ENCODE results near the gene BAD.
"Not testable (repeated sequence)": the region's sequence is repeated elsewhere in the genome, so short reads cannot be mapped to it uniquely, and the experiment has no call there.

The BAD gene

GRCh38 chr11:64321026-64321425, 36.6 kb upstream of the BAD start:
- H3K9ac ChIP-seq (ENCODE audit: low read depth, low read length), result no peak overlapping the region
- no peak overlapping the region for H3K4me3 ChIP-seq (ENCODE audit: low read length)
- peaks cover 11% of the 10 kb centered on the region for H3K4me1 ChIP-seq (ENCODE audit: control insufficient read depth, insufficient read depth, low read length)
- H3K4me2 ChIP-seq (ENCODE audit: low read length), result no peak overlapping the region
- H3K36me3 ChIP-seq (ENCODE audit: insufficient read depth, low read length), result peaks cover 25% of the 10 kb centered on the region
- H3K27me3 ChIP-seq (ENCODE audit: control insufficient read depth, insufficient read depth, low read length), result no peaks in the 10 kb centered on the region
- H3K9me3 ChIP-seq (replicated peaks; ENCODE audit: low read length), result no peaks in the 10 kb centered on the region

GRCh38 chr11:64320556-64320955, 36.1 kb upstream of the BAD start:
- Histone ChIP-seq H3K9me3 (replicated peaks; ENCODE audit: low read length) (no peaks in the 10 kb centered on the region), H3K9ac (ENCODE audit: low read depth, low read length) (no peak overlapping the region), H3K36me3 (ENCODE audit: insufficient read depth, low read length) (peaks cover 26% of the 10 kb centered on the region), H3K4me2 (ENCODE audit: low read length) (no peak overlapping the region), H3K4me3 (ENCODE audit: low read length) (no peak overlapping the region), H3K4me1 (ENCODE audit: control insufficient read depth, insufficient read depth, low read length) (peaks cover 11% of the 10 kb centered on the region), H3K27me3 (ENCODE audit: control insufficient read depth, insufficient read depth, low read length) (no peaks in the 10 kb centered on the region)

DNA sequence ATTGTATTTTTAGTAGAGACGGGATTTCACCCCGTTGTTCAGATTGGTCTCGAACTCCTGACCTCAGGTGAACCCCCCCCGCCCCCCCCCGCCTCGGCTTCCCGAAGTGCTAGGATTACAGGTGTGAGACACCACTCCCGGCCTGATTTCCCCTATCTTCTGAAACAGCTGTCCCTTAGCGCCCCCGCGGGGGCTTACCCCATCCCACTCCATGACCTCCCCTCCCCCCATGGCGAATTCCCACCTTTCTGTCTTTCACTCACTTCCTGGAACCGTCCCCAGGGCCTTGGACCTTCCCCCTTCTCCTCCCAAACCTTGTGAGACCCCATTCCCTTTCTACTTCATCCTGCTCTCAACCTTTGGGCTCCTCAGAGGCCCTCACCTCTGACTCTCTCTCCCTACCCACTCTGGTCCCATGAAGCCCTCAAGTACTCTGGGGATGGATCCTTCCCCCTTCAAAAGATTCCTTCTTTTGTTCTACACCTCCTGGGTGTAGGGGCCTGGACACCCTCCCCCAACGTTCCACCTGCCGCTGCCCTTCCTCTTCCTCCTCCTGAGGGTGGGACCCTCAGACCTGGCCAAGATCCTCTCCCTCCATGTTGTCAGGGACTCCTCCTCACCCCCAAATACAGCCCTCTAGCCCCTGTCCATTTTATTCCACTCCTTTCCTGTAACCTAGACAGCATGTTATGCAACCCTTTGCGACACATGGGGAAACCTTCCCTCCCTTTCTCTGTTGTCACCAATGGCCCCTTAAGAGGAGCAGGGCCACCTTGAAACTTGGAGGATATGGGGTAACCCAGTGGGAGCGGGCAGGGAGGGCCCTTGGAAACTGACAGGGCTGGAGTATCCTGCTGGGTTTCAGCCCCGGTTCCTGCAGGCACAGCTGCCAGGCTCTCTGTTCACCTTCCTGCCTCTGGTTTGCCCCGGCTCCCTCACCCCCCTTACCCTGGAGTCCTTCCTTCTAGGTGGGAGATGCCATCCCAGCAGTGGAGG, 34.6 kb upstream of the BAD start:
- H3K27me3 ChIP-seq (ENCODE audit: control insufficient read depth, insufficient read depth, low read length), result no peaks in the 10 kb centered on the region
- no peaks in the 10 kb centered on the region for H3K9me3 ChIP-seq (replicated peaks; ENCODE audit: low read length)
- peak overlapping the region; percentile 97 for H3K9ac ChIP-seq (ENCODE audit: low read depth, low read length)
- peak overlapping the region; percentile 100 for H3K4me2 ChIP-seq (ENCODE audit: low read length)
- H3K36me3 ChIP-seq (ENCODE audit: insufficient read depth, low read length), result peaks cover 40% of the 10 kb centered on the region
- peak overlapping the region; percentile 82 for H3K4me3 ChIP-seq (ENCODE audit: low read length)
- H3K4me1 ChIP-seq (ENCODE audit: control insufficient read depth, insufficient read depth, low read length), result peaks cover 14% of the 10 kb centered on the region

DNA sequence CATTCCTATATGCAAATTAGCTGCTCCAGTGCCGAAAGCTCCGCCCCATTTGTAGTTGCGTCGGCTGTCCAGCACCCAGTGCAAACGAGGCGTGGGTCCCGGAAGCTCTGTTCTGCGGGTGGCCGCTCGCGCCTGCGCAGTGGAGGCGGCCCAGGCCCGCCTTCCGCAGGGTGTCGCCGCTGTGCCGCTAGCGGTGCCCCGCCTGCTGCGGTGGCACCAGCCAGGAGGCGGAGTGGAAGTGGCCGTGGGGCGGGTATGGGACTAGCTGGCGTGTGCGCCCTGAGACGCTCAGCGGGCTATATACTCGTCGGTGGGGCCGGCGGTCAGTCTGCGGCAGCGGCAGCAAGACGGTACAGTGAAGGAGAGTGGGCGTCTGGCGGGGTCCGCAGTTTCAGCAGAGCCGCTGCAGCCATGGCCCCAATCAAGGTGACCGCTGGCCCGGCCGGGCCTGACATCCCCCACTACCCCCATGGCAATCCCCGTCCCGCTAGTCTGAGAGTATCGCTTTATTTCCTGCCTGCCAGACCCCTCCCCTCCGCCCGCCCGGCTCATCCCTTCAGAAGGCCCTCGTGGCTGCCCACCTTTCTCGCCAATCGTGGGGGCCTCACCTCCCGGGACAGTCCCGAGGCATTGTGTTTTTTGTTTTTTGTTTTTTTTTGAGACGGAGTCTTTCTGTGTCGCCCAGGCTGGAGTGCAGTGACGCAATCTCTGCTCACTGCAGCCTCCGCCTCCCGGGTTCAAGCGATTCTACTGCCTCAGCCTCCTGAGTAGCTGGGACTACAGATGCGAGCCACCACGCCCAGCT, 33.7 kb upstream of the BAD start, which contains the start of gene PRDX5:
Gene PRDX5 (plus strand): TSS at position 161 of the 805 bp plus-strand sequence. CDS start 95 bp downstream, at position 256.
- Histone ChIP-seq H3K4me2 (ENCODE audit: low read length) (peak within 1 kb of the TSS; percentile 100), H3K9me3 (replicated peaks; ENCODE audit: low read length) (no peaks in the 10 kb centered on the region), H3K27me3 (ENCODE audit: control insufficient read depth, insufficient read depth, low read length) (no peaks in the 10 kb centered on the region), H3K36me3 (ENCODE audit: insufficient read depth, low read length) (peaks cover 40% of the 10 kb centered on the region), H3K4me1 (ENCODE audit: control insufficient read depth, insufficient read depth, low read length) (peaks cover 23% of the 10 kb centered on the region), H3K9ac (ENCODE audit: low read depth, low read length) (peak within 1 kb of the TSS; percentile 97), H3K4me3 (ENCODE audit: low read length) (peak within 1 kb of the TSS; percentile 82)

GRCh38 chr11:64317325-64317960, 33.0 kb upstream of the BAD start, which contains the start of gene TRMT112:
TSS of gene TRMT112 (minus strand) at chr11:64317559. CDS start at chr11:64317526, 33 bp downstream.
- peak within 1 kb of the TSS; percentile 100 for H3K4me2 ChIP-seq (ENCODE audit: low read length)
- H3K36me3 ChIP-seq (ENCODE audit: insufficient read depth, low read length), result peaks cover 35% of the 10 kb centered on the region
- peaks cover 27% of the 10 kb centered on the region for H3K4me1 ChIP-seq (ENCODE audit: control insufficient read depth, insufficient read depth, low read length)
- peak within 1 kb of the TSS; percentile 82 for H3K4me3 ChIP-seq (ENCODE audit: low read length)
- H3K27me3 ChIP-seq (ENCODE audit: control insufficient read depth, insufficient read depth, low read length), result no peaks in the 10 kb centered on the region
- no peaks in the 10 kb centered on the region for H3K9me3 ChIP-seq (replicated peaks; ENCODE audit: low read length)
- H3K9ac ChIP-seq (ENCODE audit: low read depth, low read length), result peak within 1 kb of the TSS; percentile 97

DNA sequence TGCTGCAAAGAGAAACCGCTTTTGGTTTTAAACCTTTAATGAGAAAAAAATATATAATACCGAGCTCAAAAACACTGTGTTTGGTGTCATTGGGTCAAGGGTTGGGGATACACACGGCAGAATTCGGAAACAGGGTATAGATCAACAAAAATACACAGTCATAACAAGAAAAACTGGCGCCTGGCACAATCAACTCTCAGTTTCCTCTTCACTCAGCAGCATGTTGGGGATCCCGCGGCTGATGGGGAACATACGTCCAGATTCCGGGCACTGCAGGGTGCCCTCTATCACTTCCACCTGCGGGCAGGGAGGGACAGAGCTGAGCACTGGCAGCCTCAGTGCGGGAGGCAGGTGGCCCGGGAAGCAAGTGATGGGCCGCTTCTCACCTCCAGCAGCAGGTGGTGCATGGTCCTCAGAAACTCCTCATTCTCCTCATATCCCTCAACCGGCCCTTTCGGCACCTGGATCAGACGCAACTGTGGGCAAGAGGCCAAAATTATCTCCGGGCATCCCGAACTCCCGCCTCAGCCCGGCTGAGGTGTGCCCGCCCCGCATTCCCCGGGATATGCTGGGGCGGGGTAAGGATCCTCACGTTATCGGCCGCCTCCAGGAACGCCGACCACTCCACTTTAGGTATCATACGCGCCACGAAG, 32.3 kb upstream of the BAD start:
- Histone ChIP-seq H3K27me3 (ENCODE audit: control insufficient read depth, insufficient read depth, low read length) (no peaks in the 10 kb centered on the region), H3K36me3 (ENCODE audit: insufficient read depth, low read length) (peaks cover 32% of the 10 kb centered on the region), H3K4me1 (ENCODE audit: control insufficient read depth, insufficient read depth, low read length) (peaks cover 27% of the 10 kb centered on the region), H3K4me2 (ENCODE audit: low read length) (peak overlapping the region; percentile 100), H3K4me3 (ENCODE audit: low read length) (peak overlapping the region; percentile 82), H3K9ac (ENCODE audit: low read depth, low read length) (peak overlapping the region; percentile 97), H3K9me3 (replicated peaks; ENCODE audit: low read length) (no peaks in the 10 kb centered on the region)

- H3K9me3 ChIP-seq (replicated peaks; ENCODE audit: low read length); H3K4me3 ChIP-seq (ENCODE audit: low read length); H3K27me3 ChIP-seq (ENCODE audit: control insufficient read depth, insufficient read depth, low read length): not testable (repeated sequence)
- H3K36me3 ChIP-seq (ENCODE audit: insufficient read depth, low read length), result peaks cover 24% of the 10 kb centered on the region
- H3K4me2 ChIP-seq (ENCODE audit: low read length), result peak overlapping the region; percentile 100
- H3K4me1 ChIP-seq (ENCODE audit: control insufficient read depth, insufficient read depth, low read length), result peaks cover 27% of the 10 kb centered on the region
- peak overlapping the region; percentile 97 for H3K9ac ChIP-seq (ENCODE audit: low read depth, low read length)
Observed at GRCh38 chr11:64315667-64316526, 31.4 kb upstream of the BAD start.

DNA sequence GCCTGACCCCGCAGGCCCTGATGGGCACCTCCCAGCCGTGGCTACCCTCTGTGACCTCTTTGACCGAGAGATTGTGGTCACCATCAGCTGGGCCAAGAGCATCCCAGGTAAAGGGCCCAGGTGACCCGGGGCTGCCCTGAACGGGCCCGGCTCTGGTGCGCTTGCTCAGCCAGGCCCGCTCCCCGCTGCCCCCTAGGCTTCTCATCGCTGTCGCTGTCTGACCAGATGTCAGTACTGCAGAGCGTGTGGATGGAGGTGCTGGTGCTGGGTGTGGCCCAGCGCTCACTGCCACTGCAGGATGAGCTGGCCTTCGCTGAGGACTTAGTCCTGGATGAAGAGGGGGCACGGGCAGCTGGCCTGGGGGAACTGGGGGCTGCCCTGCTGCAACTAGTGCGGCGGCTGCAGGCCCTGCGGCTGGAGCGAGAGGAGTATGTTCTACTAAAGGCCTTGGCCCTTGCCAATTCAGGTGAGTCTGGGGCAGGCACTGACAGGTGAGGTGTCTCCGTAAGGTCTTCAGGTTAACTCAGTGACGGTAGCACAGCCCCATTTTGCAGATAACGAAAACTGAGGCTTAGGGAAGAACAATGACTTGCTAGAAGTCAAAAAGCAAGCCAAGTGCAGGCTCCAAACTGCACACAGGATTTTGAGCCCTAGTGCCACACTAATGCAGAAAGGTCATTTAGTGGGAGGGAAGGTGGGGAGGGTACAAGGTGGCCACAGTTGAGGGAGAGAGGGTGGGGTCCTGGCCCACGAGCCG, 30.5 kb upstream of the BAD start:
- Histone ChIP-seq H3K4me1 (ENCODE audit: control insufficient read depth, insufficient read depth, low read length) (peaks cover 27% of the 10 kb centered on the region), H3K9ac (ENCODE audit: low read depth, low read length) (no peak overlapping the region), H3K27me3 (ENCODE audit: control insufficient read depth, insufficient read depth, low read length) (no peaks in the 10 kb centered on the region), H3K9me3 (replicated peaks; ENCODE audit: low read length) (no peaks in the 10 kb centered on the region), H3K4me2 (ENCODE audit: low read length) (no peak overlapping the region), H3K36me3 (ENCODE audit: insufficient read depth, low read length) (peaks cover 17% of the 10 kb centered on the region), H3K4me3 (ENCODE audit: low read length) (no peak overlapping the region)

DNA sequence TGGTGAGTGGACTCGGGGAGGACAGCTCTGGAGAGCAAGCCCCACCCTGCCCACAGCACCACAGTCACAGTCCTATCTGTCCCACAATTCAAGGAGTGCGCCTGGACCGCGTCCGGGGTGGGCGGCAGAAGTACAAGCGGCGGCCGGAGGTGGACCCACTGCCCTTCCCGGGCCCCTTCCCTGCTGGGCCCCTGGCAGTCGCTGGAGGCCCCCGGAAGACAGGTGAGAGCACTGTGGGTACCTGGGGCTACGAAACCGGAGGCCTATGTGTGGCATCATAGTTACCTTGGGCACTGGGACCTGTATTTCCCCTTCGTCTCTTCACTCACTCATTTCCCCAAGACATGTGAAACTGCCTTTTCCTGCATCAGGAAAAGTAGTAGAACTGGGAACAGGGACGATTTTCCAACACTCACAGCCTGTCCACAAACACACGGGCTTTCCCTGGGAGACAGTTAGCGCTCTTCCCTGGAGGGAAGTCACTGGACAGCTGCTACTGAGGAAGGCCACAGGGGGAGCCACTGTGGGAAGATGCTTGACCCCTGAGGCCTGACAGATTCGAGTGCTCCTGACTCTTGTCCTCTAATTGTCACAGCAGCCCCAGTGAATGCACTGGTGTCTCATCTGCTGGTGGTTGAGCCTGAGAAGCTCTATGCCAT, 29.8 kb upstream of the BAD start:
- peaks cover 21% of the 10 kb centered on the region for H3K4me1 ChIP-seq (ENCODE audit: control insufficient read depth, insufficient read depth, low read length)
- no peaks in the 10 kb centered on the region for H3K27me3 ChIP-seq (ENCODE audit: control insufficient read depth, insufficient read depth, low read length)
- peak overlapping the region; percentile 73 for H3K4me2 ChIP-seq (ENCODE audit: low read length)
- H3K4me3 ChIP-seq (ENCODE audit: low read length), result peak overlapping the region; percentile 59
- H3K36me3 ChIP-seq (ENCODE audit: insufficient read depth, low read length), result peaks cover 17% of the 10 kb centered on the region
- peak overlapping the region; percentile 67 for H3K9ac ChIP-seq (ENCODE audit: low read depth, low read length)
- H3K9me3 ChIP-seq (replicated peaks; ENCODE audit: low read length), result no peaks in the 10 kb centered on the region
